ENCODE data around the gene SLCO2B1. TPM values are rescaled to one million over a fixed set of nuclear protein-coding genes. Genes with fewer than 3 reads are reported as not detected.

The SLCO2B1 gene
- total RNA-seq, 1 experiment from 2014 or later: not detected

GRCh38 chr11:75174781-75175370 is 24.0 kb downstream of the SLCO2B1 start:
- DNase-seq: no peak
- no peak overlapping the region for H2BK20ac ChIP-seq (ENCODE audit: low read depth, low read length, poor library complexity, severe bottlenecking)
- H3K4me2 ChIP-seq (ENCODE audit: insufficient read depth, insufficient read length, low read length): no peak overlapping the region
- no peak overlapping the region for H3K18ac ChIP-seq (ENCODE audit: insufficient read length, low read depth, low read length)
- no peak overlapping the region for H2BK5ac ChIP-seq (ENCODE audit: insufficient read length, low read length)
- no peak overlapping the region for H3T11ph ChIP-seq (ENCODE audit: low read length)
- no peak overlapping the region for H2BK15ac ChIP-seq (ENCODE audit: low read depth, low read length)
- H3K9ac ChIP-seq (ENCODE audit: extremely low read depth, insufficient read length, low read length): no peak overlapping the region
- no peaks in the 10 kb centered on the region for H3K23me2 ChIP-seq (ENCODE audit: insufficient read length, low read depth, low read length, poor library complexity, severe bottlenecking)
- H3K79me2 ChIP-seq (ENCODE audit: insufficient read depth, low read length): no peaks in the 10 kb centered on the region
- no peak overlapping the region for H3K27ac ChIP-seq (ENCODE audit: insufficient read length, low read depth, low read length)
- no peak overlapping the region for H2AFZ ChIP-seq (ENCODE audit: low read length)
- Mint-ChIP-seq H3K4me3 (no peak overlapping the region), H3K36me3 (ENCODE audit: insufficient read depth in 1 of 3, low read depth in 3 of 3) (no peaks in the 10 kb centered on the region), H3K27ac (no peak overlapping the region), H3K9me3 (no peaks in the 10 kb centered on the region), H3K27me3 (ENCODE audit: low read depth) (no peaks in the 10 kb centered on the region; the same call in 1 of the 2 replicates), H3K4me1 (peaks cover 7 to 12% of the 10 kb centered on the region in 2 experiments; a peak in 2 of 4 replicates)
- no peak for TF ChIP-seq CTCF (conservative IDR thresholded peaks at IDR 0.05)
- no peak overlapping the region for H3K4ac ChIP-seq (ENCODE audit: low read depth, low read length)
- H3K4me1 ChIP-seq (ENCODE audit: insufficient read depth, low read length): no peaks in the 10 kb centered on the region; the same call in 1 of the 2 replicates
- no peak overlapping the region for H3K56ac ChIP-seq (ENCODE audit: insufficient read length, low read depth, low read length)
- no peaks in the 10 kb centered on the region for H3K27me3 ChIP-seq (ENCODE audit: insufficient read depth, low read length)
- H2BK120ac ChIP-seq (ENCODE audit: low read depth, low read length, poor library complexity, severe bottlenecking): no peak overlapping the region
- H4K5ac ChIP-seq (ENCODE audit: insufficient read length, low read depth, low read length): no peak overlapping the region
- no peak overlapping the region for H2AK5ac ChIP-seq (ENCODE audit: insufficient read length, low read length)
- WGBS (ENCODE audit: extremely low coverage, insufficient read length, low lambda C conversion rate): no CpG with 5 or more reads among the region's 7 CpGs
- H4K8ac ChIP-seq (replicated peaks; ENCODE audit: insufficient read length, low read depth, low read length): no peak overlapping the region
- no peaks in the 10 kb centered on the region for H3K79me1 ChIP-seq (ENCODE audit: insufficient read depth, low read depth, low read length, poor library complexity, severe bottlenecking)
- H4K20me1 ChIP-seq (ENCODE audit: control insufficient read depth, insufficient read depth, insufficient read length): no peaks in the 10 kb centered on the region
- no peak overlapping the region for H4K91ac ChIP-seq (ENCODE audit: insufficient read length, low read depth, low read length)
- no peaks in the 10 kb centered on the region for H3K9me3 ChIP-seq (ENCODE audit: control insufficient read depth, low read depth, low read length)
- H3K23ac ChIP-seq (ENCODE audit: insufficient read length, low read depth, low read length): no peak overlapping the region
- no peak overlapping the region for H3K14ac ChIP-seq (ENCODE audit: insufficient read depth, low read length)
- H2BK12ac ChIP-seq (ENCODE audit: insufficient read length, low read depth, low read length): no peak overlapping the region

All from H9 (cell line).